GM12864 (cell line): Measurements from ENCODE around the gene NLRP10.

Experiments
- DNase-seq: peaks from one replicate; pipeline ENCODE4 v3.0.0-alpha.2; 2011; ENCODE audit warnings: low read depth
- H3K4me3 ChIP-seq: 2 replicates; pipeline ENCODE4 v1.5.1; 2011; ENCODE audit warnings: mild to moderate bottlenecking, low read depth, low read length, control low read depth
- CTCF ChIP-seq: IDR thresholded peaks from 2 replicates; pipeline ENCODE4 v1.5.1; 2011; ENCODE audit warnings: low read depth, mild to moderate bottlenecking, moderate library complexity, low read length, control low read depth, inconsistent platforms; ENCODE audit errors: missing control alignments

NLRP10 gene

GRCh38 chr11:7967826-7968225 lies 2.6 kb upstream of the NLRP10 start:
- DNase-seq = no peak
- H3K4me3 ChIP-seq = no peak overlapping the region
- TF ChIP-seq CTCF = no peak

DNA sequence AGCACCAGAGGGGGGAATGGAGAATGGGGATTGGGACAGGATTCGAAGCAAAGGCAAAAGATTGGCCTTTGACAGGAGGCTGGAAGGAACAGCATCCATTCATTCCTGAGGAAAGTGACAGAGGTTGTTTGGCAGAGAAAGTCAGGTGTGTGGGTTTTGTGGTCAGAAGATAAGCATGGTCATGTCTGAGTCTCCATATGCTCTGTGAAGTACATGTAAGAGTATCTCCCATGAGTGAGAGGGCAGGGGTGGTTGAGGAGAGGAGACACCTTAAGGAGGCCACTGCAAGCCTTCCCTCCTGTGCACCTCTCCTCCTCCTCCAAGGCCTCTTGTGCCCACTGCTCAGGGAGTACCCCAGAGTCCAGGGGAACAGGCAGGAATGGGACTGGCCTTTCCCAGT lies 1.9 kb upstream of the NLRP10 start:
- no peak for DNase-seq
- no peak for TF ChIP-seq CTCF
- no peak overlapping the region for H3K4me3 ChIP-seq

DNA sequence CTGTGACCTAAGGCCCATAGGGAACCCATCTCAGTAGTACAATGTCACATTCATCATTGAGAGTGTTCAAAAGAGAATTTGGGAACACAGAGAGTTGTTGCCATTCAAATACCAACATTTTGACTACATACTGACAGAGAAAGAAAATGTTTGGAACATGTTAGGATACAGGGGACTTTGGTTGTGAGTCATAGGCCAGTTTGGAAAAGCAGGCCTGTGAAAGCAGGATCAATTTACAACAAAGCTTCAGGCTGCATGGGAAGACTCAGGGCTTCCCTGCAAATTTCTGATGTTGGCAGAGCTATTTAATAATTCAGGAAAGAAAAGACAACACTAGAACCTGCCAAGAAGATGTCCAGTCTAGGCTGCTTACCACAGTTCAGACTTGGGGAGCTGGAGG lies 374 bp downstream of the NLRP10 start:
- TF ChIP-seq CTCF = no peak
- DNase-seq = no peak
- H3K4me3 ChIP-seq = no peak overlapping the region

GRCh38 chr11:7964261-7964660 lies 986 bp downstream of the NLRP10 start:
- no peak overlapping the region for H3K4me3 ChIP-seq
- no peak for DNase-seq
- no peak for TF ChIP-seq CTCF

GRCh38 chr11:7955191-7955590 lies 10.1 kb downstream of the NLRP10 start:
- H3K4me3 ChIP-seq = no peak overlapping the region
- TF ChIP-seq CTCF = no peak
- DNase-seq = no peak

DNA sequence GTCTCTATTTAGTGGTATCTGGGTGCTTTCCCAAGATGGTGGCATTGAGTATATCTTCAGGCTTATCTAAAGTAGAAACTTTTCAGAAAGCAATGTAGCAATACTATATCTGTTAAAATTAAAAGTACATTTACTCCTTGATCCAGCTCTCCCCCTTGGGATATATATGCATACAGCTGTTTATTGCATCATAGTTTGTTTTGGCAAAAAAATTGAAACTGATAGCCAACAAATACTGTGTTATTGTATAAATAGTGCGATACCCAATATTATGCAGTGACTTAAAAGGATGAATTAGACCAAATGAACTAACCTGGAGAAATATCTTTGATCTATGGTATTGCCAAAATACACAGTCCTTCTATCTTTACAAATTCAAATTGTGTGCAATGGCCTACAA lies 15.3 kb downstream of the NLRP10 start:
- no peak for TF ChIP-seq CTCF
- no peak overlapping the region for H3K4me3 ChIP-seq
- no peak for DNase-seq

DNA sequence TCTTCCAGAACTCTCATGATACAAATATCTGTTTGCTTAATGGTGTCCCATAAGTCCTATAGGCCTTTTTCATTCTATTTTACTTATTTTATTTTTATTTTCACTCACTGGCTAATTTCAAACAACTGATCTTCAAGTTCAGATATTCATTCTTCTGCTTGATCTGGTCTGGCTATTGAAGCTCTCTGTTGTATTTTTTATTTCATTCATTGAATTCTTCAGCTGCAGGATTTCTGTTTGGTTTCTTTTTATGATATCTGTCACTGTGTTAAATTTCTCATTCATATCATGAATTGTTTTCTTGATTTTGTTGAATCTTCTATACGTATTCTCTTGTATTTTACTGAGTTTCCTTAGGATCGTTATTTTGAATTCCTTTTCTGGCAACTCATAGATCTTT lies 21.1 kb downstream of the NLRP10 start:
- TF ChIP-seq CTCF = no peak
- DNase-seq = no peak
- no peak overlapping the region for H3K4me3 ChIP-seq
